Activated B cell treated with CpG ODN at 0.5 μM for 24 hours (primary cell): Measurements from ENCODE around the gene SNX13. TPM values are rescaled to one million over a fixed set of nuclear protein-coding genes. Genes with fewer than 3 reads are reported as not detected.

Experiments used
- ATAC-seq: fragments of 200-7000 bp; cut with Tn5 transposase; one replicate; pipeline ENCODE4 v1.10.0; 2021; ENCODE audit warnings: low read depth, mild to moderate bottlenecking, moderate library complexity
- CTCF ChIA-PET: fragments of 350-600 bp; sonication (Branson Sonifier 250); formaldehyde crosslinking; loops from one replicate; lab custom pipeline; 2021; ENCODE audit warnings: antibody characterized with exemption; lab: Charles Lee
- POLR2A ChIA-PET: fragments of 350-600 bp; sonication (Branson Sonifier 250); formaldehyde crosslinking; loops from one replicate; lab custom pipeline; 2021; ENCODE audit warnings: antibody characterized with exemption; lab: Charles Lee
- DNase-seq: peaks from one replicate; pipeline ENCODE4 v3.0.0; 2022
- H3K27ac Mint-ChIP-seq: one replicate; pipeline ENCODE4 v1.8.0; 2020; ENCODE audit warnings: mixed read lengths
- H3K27me3 Mint-ChIP-seq: one replicate; pipeline ENCODE4 v1.8.0; 2021; ENCODE audit warnings: mixed read lengths
- H3K36me3 Mint-ChIP-seq: one replicate; pipeline ENCODE4 v1.8.0; 2021; ENCODE audit warnings: low read depth, mixed read lengths
- H3K4me1 Mint-ChIP-seq: one replicate; pipeline ENCODE4 v1.8.0; 2021; ENCODE audit warnings: mixed read lengths
- H3K4me3 Mint-ChIP-seq: one replicate; pipeline ENCODE4 v1.8.0; 2020; ENCODE audit warnings: mild to moderate bottlenecking, mixed read lengths
- H3K9me3 Mint-ChIP-seq: one replicate; pipeline ENCODE4 v1.8.0; 2020; ENCODE audit warnings: mixed read lengths
- CTCF ChIP-seq: fragments of 200-600 bp; IDR thresholded peaks from one replicate; pipeline ENCODE4 v1.8.0; 2022; ENCODE audit warnings: antibody characterized with exemption, mild to moderate bottlenecking
- intact Hi-C: fragments of 100-400 bp; cut with micrococcal nuclease; formaldehyde crosslinking; loops from one replicate; pipeline ENCODE4 v1.15.1; 2024
- total RNA-seq: library from RNA; stranded (reverse); gene quantifications from 2 replicates; pipeline ENCODE4 v1.2.3, GENCODE V29; 2022

The SNX13 gene
- total RNA-seq, 1 donor from 2014 or later = 46.5 TPM

- Mint-ChIP-seq H3K27ac (no peak overlapping the region), H3K36me3 (no peaks in the 10 kb centered on the region), H3K4me1 (no peaks in the 10 kb centered on the region), H3K9me3 (no peaks in the 10 kb centered on the region), H3K27me3 (peaks cover 4% of the 10 kb centered on the region), H3K4me3 (no peak overlapping the region)
- DNase-seq = no peak
- intact Hi-C loops = no loop called here
- no peak for TF ChIP-seq CTCF
- CTCF ChIA-PET = no interaction called here
- POLR2A ChIA-PET = no interaction called here
- no peak for ATAC-seq
These were observed 31.1 kb upstream of the SNX13 start for GRCh38 chr7:17971411-17971810.

- H3K9me3 Mint-ChIP-seq = no peaks in the 10 kb centered on the region
- intact Hi-C loops = no loop called here
These were observed 28.8 kb upstream of the SNX13 start for GRCh38 chr7:17968791-17969715.

GRCh38 chr7:17966706-17967105 is 26.4 kb upstream of the SNX13 start:
- no peaks in the 10 kb centered on the region for H3K36me3 Mint-ChIP-seq
- H3K27ac Mint-ChIP-seq = no peak overlapping the region
- TF ChIP-seq CTCF = no peak
- peaks cover 15% of the 10 kb centered on the region for H3K27me3 Mint-ChIP-seq
- H3K4me1 Mint-ChIP-seq = no peaks in the 10 kb centered on the region
- H3K4me3 Mint-ChIP-seq = no peak overlapping the region
- ChIA-PET CTCF (no interaction called here), POLR2A (no interaction called here)
- ATAC-seq (no peak), DNase-seq (no peak)
- H3K9me3 Mint-ChIP-seq = no peaks in the 10 kb centered on the region
- intact Hi-C loops = no loop called here

More at GRCh38 chr7:17968791-17969715, 28.8 kb upstream of the SNX13 start:
- POLR2A ChIA-PET = no interaction called here
- Mint-ChIP-seq H3K36me3 (no peaks in the 10 kb centered on the region), H3K27ac (no peak overlapping the region), H3K4me1 (no peaks in the 10 kb centered on the region), H3K4me3 (no peak overlapping the region), H3K27me3 (peaks cover 10% of the 10 kb centered on the region)
- TF ChIP-seq CTCF = no peak
- CTCF ChIA-PET = no interaction called here
- DNase-seq (no peak), ATAC-seq (no peak)

GRCh38 chr7:17965603-17966002 is 25.3 kb upstream of the SNX13 start:
- no peak for ATAC-seq
- no peak for TF ChIP-seq CTCF
- Mint-ChIP-seq H3K27ac (no peak overlapping the region), H3K36me3 (no peaks in the 10 kb centered on the region), H3K4me1 (no peaks in the 10 kb centered on the region), H3K9me3 (no peaks in the 10 kb centered on the region), H3K4me3 (no peak overlapping the region), H3K27me3 (peaks cover 15% of the 10 kb centered on the region)
- DNase-seq = no peak
- ChIA-PET POLR2A (no interaction called here), CTCF (no interaction called here)
- intact Hi-C loops = no loop called here

- Mint-ChIP-seq H3K27me3 (peaks cover 17% of the 10 kb centered on the region), H3K4me3 (no peak overlapping the region), H3K4me1 (no peaks in the 10 kb centered on the region), H3K36me3 (no peaks in the 10 kb centered on the region), H3K9me3 (no peaks in the 10 kb centered on the region), H3K27ac (no peak overlapping the region)
- CTCF ChIA-PET = no interaction called here
- no peak for TF ChIP-seq CTCF
- POLR2A ChIA-PET = no interaction called here
- DNase-seq = no peak
- ATAC-seq = no peak
- intact Hi-C loops = no loop called here
These were observed 23.0 kb upstream of the SNX13 start for GRCh38 chr7:17963281-17963680.
